Measurements from ENCODE around the gene MAP3K10. TPM values are rescaled to one million over a fixed set of nuclear protein-coding genes. Genes with fewer than 3 reads are reported as not detected.

Gene MAP3K10
- total and polyA plus RNA-seq, 7 donors, result 4.2 to 17.2 (median 6.4) TPM

DNA sequence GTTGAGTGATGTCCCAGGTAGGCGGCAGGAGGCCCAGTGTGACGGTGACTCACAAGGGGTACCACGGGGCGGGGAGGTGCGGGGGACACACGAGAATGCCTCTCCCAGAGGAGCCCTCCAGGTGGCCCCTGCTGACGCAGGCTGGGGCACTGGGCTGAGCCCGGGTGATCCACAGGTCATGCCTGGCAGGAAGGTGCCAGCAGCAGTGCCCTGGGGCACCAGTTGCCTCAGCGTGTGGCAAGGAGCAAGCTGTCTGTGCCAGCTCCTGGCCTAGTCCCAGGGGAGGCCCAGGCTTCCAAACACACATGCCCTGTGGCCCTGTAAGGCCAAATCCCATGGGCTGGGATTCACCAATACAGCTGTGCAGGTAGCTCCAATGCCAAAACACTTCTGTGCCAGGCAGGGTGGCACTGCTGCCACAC is 65.9 kb downstream of the MAP3K10 start:
- intact Hi-C loops (cut with DNase I), result no loop called here
- no peaks in the 10 kb centered on the region for H3K9me3 ChIP-seq
- no peaks in the 10 kb centered on the region for H3K27me3 ChIP-seq
- H3K27ac ChIP-seq, result no peak overlapping the region
- no peak overlapping the region for H3K4me3 ChIP-seq
- DNase-seq, result no peak
- peaks cover 0 to 5% (median 2%) of the 10 kb centered on the region in 4 donors for H3K4me1 ChIP-seq
- peaks cover 23 to 49% (median 33%) of the 10 kb centered on the region in 4 donors for H3K36me3 ChIP-seq
- 90 to 91% methylated on average over 9 of the region's 9 CpGs for WGBS, 2 donors
- TF ChIP-seq POLR2AphosphoS5 (IDR thresholded peaks at IDR 0.05), result no peak
- TF ChIP-seq, protein P1, sequence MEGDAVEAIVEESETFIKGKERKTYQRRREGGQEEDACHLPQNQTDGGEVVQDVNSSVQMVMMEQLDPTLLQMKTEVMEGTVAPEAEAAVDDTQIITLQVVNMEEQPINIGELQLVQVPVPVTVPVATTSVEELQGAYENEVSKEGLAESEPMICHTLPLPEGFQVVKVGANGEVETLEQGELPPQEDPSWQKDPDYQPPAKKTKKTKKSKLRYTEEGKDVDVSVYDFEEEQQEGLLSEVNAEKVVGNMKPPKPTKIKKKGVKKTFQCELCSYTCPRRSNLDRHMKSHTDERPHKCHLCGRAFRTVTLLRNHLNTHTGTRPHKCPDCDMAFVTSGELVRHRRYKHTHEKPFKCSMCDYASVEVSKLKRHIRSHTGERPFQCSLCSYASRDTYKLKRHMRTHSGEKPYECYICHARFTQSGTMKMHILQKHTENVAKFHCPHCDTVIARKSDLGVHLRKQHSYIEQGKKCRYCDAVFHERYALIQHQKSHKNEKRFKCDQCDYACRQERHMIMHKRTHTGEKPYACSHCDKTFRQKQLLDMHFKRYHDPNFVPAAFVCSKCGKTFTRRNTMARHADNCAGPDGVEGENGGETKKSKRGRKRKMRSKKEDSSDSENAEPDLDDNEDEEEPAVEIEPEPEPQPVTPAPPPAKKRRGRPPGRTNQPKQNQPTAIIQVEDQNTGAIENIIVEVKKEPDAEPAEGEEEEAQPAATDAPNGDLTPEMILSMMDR (IDR thresholded peaks at IDR 0.05), result no peak
- TF ChIP-seq POLR2A (IDR thresholded peaks at IDR 0.05), result no peak
- TF ChIP-seq EP300 (IDR thresholded peaks at IDR 0.05), result no peak

DNA sequence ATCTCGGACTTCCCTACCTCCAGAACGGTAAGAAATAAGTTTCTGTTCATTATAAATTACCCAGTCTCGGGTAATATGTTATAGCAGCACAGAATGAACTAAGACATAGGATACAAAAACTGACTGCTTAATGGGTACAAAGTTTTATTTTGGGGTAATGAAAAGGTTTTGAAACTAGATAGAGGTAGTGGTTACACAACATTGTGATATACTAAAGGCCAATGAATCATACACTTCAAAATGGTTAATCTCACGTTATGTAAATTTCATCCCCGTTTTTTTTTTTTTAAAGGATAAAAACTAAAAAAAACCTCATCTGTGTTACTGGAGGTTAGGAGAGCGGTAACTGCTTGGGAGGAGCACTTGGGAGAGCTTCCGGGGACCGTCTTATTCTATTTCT is 70.4 kb downstream of the MAP3K10 start:
- no peak for DNase-seq
- Histone ChIP-seq H3K36me3 (peaks cover 15 to 37% (median 21%) of the 10 kb centered on the region in 4 donors), H3K27ac (no peak overlapping the region), H3K9me3 (no peaks in the 10 kb centered on the region), H3K4me1 (peaks cover 0 to 14% (median 8%) of the 10 kb centered on the region in 4 donors), H3K27me3 (no peaks in the 10 kb centered on the region), H3K4me3 (no peak overlapping the region)
- intact Hi-C loops (cut with DNase I), result no loop called here
- TF ChIP-seq EP300 (IDR thresholded peaks at IDR 0.05) (no peak), POLR2AphosphoS5 (IDR thresholded peaks at IDR 0.05) (no peak)
- WGBS, 2 donors, result 88 to 91% methylated on average over 8 of the region's 8 CpGs

DNA sequence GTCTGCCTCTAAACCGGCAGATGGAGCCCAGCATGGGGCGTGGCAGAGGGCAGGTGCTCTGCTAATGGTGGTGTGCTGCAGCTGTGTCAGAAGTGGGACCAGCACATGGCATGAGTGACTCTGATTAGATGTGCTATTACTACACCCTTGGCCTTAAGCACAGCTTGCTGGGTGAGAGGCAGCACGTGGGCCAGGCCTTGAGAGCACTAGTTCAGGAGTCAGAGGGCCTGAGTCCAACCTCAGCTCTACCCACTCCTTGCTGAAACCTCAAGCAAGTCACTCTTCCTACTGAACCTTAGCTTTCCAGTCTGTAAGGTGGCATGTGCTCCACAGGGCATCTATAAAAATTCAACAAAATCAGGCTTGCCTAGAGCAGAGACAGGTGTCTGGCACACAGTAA is 71.2 kb downstream of the MAP3K10 start:
- no peak for TF ChIP-seq POLR2A (IDR thresholded peaks at IDR 0.05)
- no peaks in the 10 kb centered on the region for H3K27me3 ChIP-seq
- peaks cover 9 to 32% (median 17%) of the 10 kb centered on the region in 4 donors for H3K36me3 ChIP-seq
- DNase-seq, result no peak
- peaks cover 0 to 22% (median 14%) of the 10 kb centered on the region in 4 donors for H3K4me1 ChIP-seq
- intact Hi-C loops (cut with DNase I), result no loop called here
- no peaks in the 10 kb centered on the region for H3K9me3 ChIP-seq
- H3K27ac ChIP-seq, result no peak overlapping the region
- no peak overlapping the region for H3K4me3 ChIP-seq
- WGBS, 2 donors, result 93 to 94% methylated on average over 3 of the region's 3 CpGs

DNA sequence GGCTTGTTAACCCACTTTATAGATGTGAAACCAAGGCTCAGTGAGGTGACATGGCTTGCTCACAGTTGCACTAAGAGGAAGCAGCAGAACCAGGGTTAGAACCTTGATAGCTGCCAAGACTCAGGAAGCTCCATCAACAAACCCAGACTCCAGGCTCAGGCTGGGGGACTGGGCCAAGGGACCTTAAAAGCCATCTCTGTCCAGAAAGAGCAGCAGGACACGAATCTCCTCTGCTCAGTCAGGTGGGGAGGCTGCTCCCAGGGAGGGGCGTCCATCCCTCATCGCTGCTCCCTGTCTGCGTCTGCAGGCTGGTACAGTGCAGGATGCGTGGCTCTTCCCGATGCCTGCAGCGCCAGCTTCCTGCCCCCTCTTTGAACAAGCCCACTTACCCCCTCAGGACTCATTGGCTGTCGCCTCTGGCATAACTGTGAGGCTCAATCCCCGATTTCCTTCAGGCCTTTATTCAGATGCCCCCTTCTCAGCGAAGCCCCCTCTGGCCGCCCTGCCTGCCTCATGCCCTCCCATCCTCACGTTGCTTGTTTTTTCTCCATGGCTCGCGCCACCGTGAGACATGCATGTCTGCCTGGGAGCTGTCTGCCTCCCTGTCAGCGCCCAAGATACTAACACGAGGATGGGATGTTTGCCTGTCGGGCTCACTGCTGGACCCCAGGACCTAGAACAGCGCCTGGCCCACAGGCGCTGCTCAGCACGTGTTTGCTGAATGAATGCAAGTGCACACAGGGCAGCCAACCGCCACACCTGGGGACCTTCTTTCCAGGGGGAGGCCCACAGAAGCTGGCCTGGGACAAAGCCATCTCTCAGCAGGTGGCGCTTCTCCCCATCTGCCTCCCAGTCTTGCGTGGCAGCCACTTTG is 72.5 kb downstream of the MAP3K10 start:
- peaks cover 9 to 32% (median 17%) of the 10 kb centered on the region in 4 donors for H3K36me3 ChIP-seq
- H3K27me3 ChIP-seq, result no peaks in the 10 kb centered on the region
- intact Hi-C loops (cut with DNase I), result no loop called here

DNA sequence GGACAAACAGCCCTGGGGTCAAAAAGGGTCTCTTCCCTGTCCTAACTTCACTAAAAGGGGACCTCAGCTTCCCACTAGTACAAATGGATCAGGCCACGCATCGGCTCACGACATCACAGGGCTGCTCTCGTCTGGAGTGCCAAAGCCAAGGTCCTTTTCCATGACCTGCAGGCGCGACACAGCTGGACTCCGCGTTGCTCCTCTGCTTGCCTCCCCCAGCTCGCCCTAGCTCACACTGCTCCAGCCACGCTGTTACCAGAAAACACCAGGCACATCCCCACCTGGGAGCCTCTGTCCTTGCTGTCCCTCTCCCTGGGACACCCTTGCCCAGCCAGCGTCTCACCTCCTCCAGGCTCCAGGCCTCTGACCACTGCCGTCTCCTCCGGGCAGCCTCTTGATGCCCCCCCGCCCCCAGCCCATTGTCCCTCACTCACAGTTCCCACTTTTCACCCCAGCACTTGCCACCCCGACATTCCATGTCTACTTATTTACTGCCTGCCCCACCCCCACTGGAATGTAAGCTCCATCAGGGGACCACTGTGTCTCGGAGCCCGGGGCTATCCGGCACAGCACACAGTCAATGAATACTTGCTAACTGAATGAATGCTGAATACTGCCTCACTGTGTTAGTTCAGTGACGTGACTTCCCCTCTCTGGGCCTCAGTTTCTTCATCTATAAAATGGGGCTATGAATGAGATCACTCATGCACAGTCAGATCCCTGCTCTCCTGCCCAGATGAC is 73.3 kb downstream of the MAP3K10 start:
- 90 to 94% methylated on average over 19 of the region's 19 CpGs for WGBS, 2 donors
- Histone ChIP-seq H3K36me3 (peaks cover 9 to 32% (median 17%) of the 10 kb centered on the region in 4 donors), H3K4me1 (peaks cover 0 to 32% (median 27%) of the 10 kb centered on the region in 4 donors), H3K9me3 (no peaks in the 10 kb centered on the region), H3K4me3 (no peak overlapping the region), H3K27me3 (no peaks in the 10 kb centered on the region), H3K27ac (no peak overlapping the region)
- TF ChIP-seq POLR2AphosphoS5 (IDR thresholded peaks at IDR 0.05), result no peak
- no peak for TF ChIP-seq EP300 (IDR thresholded peaks at IDR 0.05)
- TF ChIP-seq, protein P1 (IDR thresholded peaks at IDR 0.05), result no peak
- TF ChIP-seq POLR2A (IDR thresholded peaks at IDR 0.05), result no peak
- no peak for DNase-seq
- intact Hi-C loops (cut with DNase I), result no loop called here

More for the DNA sequence above, 72.5 kb downstream of the MAP3K10 start:
- Histone ChIP-seq H3K9me3 (no peaks in the 10 kb centered on the region), H3K27ac (no peak overlapping the region), H3K4me1 (peaks cover 0 to 32% (median 25%) of the 10 kb centered on the region in 4 donors), H3K4me3 (no peak overlapping the region)
- TF ChIP-seq EP300 (IDR thresholded peaks at IDR 0.05) (no peak), POLR2AphosphoS5 (IDR thresholded peaks at IDR 0.05) (no peak), POLR2A (IDR thresholded peaks at IDR 0.05) (no peak)
- TF ChIP-seq, protein P1 (IDR thresholded peaks at IDR 0.05), result no peak
- no peak for DNase-seq
- 95 to 97% methylated on average over 24 of the region's 24 CpGs for WGBS, 2 donors

Other genes with a start within 250 kb of the MAP3K10 start
- gene PSMC4, start 220.3 kb upstream of the MAP3K10 start, total RNA-seq, result 10 to 100 TPM; 60.1 to 86.9 (median 71.8) TPM
- gene PSMC4, start 220.3 kb upstream of the MAP3K10 start, polyA plus RNA-seq, result 10 to 100 TPM; 52.9 to 95.7 (median 79.3) TPM
- 10 to 100 TPM in 1 of 4 donors, 1 to 10 TPM in 3; 6.0 to 12.8 (median 8.3) TPM for gene ZNF546, start 194.4 kb upstream of the MAP3K10 start, total RNA-seq
- gene ZNF546, start 194.4 kb upstream of the MAP3K10 start, polyA plus RNA-seq, result 1 to 10 TPM in 2 of 3 donors, under 1 TPM in 1; 0.69 to 2.1 (median 1.2) TPM
- gene ZNF780B, start 135.2 kb upstream of the MAP3K10 start, total RNA-seq, result 10 to 100 TPM; 16.0 to 30.7 (median 22.7) TPM
- gene ZNF780B, start 135.2 kb upstream of the MAP3K10 start, polyA plus RNA-seq, result 1 to 10 TPM in 2 of 3 donors, under 1 TPM in 1; 0.69 to 7.5 (median 3.0) TPM
- 10 to 100 TPM; 10.3 to 15.8 (median 13.1) TPM for gene ZNF780A, start 100.5 kb upstream of the MAP3K10 start, total RNA-seq
- 10 to 100 TPM; 10.8 to 13.6 (median 13.6) TPM for gene ZNF780A, start 100.5 kb upstream of the MAP3K10 start, polyA plus RNA-seq
- gene TTC9B, start 27.0 kb downstream of the MAP3K10 start, total RNA-seq, result 1 to 10 TPM in 2 of 4 donors, not detected in 2; 1.1 to 5.0 TPM
- gene TTC9B, start 27.0 kb downstream of the MAP3K10 start, polyA plus RNA-seq, result under 1 TPM in 1 of 3 donors, not detected in 2; 0.34 TPM
- gene CCNP, start 35.3 kb downstream of the MAP3K10 start, total RNA-seq, result not detected
- under 1 TPM in 1 of 3 donors, not detected in 2; 0.23 TPM for gene CCNP, start 35.3 kb downstream of the MAP3K10 start, polyA plus RNA-seq
- 10 to 100 TPM; 57.4 to 78.7 (median 76.3) TPM for gene AKT2, start 93.9 kb downstream of the MAP3K10 start, total RNA-seq
- gene AKT2, start 93.9 kb downstream of the MAP3K10 start, polyA plus RNA-seq, result 100 to 1,000 TPM in 1 of 3 donors, 10 to 100 TPM in 2; 28.0 to 107 (median 31.2) TPM
- 10 to 100 TPM in 3 of 4 donors, 1 to 10 TPM in 1; 8.9 to 12.8 (median 11.5) TPM for gene C19orf47, start 157.0 kb downstream of the MAP3K10 start, total RNA-seq
- gene C19orf47, start 157.0 kb downstream of the MAP3K10 start, polyA plus RNA-seq, result 10 to 100 TPM in 1 of 3 donors, 1 to 10 TPM in 2; 7.9 to 16.7 (median 8.4) TPM
- gene PLD3, start 157.3 kb downstream of the MAP3K10 start, total RNA-seq, result 100 to 1,000 TPM; 164 to 270 (median 230) TPM
- gene PLD3, start 157.3 kb downstream of the MAP3K10 start, polyA plus RNA-seq, result 100 to 1,000 TPM in 2 of 3 donors, 10 to 100 TPM in 1; 48.0 to 121 (median 118) TPM
- under 1 TPM in 2 of 4 donors, not detected in 2; 0.14 to 0.36 TPM for gene HIPK4, start 198.8 kb downstream of the MAP3K10 start, total RNA-seq
- gene HIPK4, start 198.8 kb downstream of the MAP3K10 start, polyA plus RNA-seq, result under 1 TPM in 1 of 3 donors, not detected in 2; 0.06 TPM
- gene PRX, start 222.0 kb downstream of the MAP3K10 start, total RNA-seq, result 1 to 10 TPM; 3.5 to 8.6 (median 5.0) TPM
- gene PRX, start 222.0 kb downstream of the MAP3K10 start, polyA plus RNA-seq, result 1 to 10 TPM in 2 of 3 donors, under 1 TPM in 1; 0.69 to 2.0 (median 1.8) TPM
- gene SERTAD1, start 234.6 kb downstream of the MAP3K10 start, total RNA-seq, result 10 to 100 TPM; 10.2 to 29.2 (median 15.7) TPM
- 10 to 100 TPM; 14.4 to 44.4 (median 24.0) TPM for gene SERTAD1, start 234.6 kb downstream of the MAP3K10 start, polyA plus RNA-seq

Measured in sigmoid colon (tissue), 7 donors.